ENCODE results near the gene KCNQ1. TPM values are rescaled to one million over a fixed set of nuclear protein-coding genes. Genes with fewer than 3 reads are reported as not detected.

KCNQ1 gene
- total RNA-seq, 1 experiment from 2014 or later = 10.7 TPM

DNA sequence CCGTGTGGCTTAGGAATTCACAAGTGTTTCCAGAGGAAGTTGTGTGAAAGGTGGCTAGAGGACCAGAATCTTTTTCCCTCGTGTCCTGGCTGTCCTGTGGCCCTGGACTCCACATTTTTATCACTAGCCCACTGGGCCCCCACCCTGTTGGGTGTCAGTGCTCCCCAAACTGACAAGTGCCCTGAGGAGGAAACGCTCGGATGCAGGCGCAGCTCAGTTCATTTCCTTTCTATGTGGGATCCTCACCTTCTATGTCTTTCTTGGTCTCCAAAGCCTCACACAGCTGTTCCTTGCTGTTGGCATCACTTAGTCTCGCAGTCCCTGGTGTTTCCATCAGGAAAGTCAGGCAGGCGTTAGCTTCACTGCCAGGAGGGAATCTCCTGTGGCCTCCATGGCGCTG, 323.0 kb downstream of the KCNQ1 start:
- no peak overlapping the region for H3K27ac ChIP-seq (ENCODE audit: low read depth, low read length)
- intact Hi-C loops (cut with micrococcal nuclease) = no loop called here
- no TSS peak for BruUV-seq (replicated peaks)
- H3K4me1 ChIP-seq (ENCODE audit: control insufficient read depth in 1 of 2, insufficient read depth in 2 of 2, low read length in 2 of 2) = peaks cover 5 to 24% of the 10 kb centered on the region in 2 experiments; a peak in 3 of 4 replicates
- H3K9me2 ChIP-seq (ENCODE audit: insufficient read depth) = no peaks in the 10 kb centered on the region
- H4K20me1 ChIP-seq (ENCODE audit: insufficient read depth) = no peaks in the 10 kb centered on the region
- H3K27me3 ChIP-seq (ENCODE audit: insufficient read depth, low read length) = no peaks in the 10 kb centered on the region
- CTCF ChIA-PET = no interaction called here
- H3K36me3 ChIP-seq (ENCODE audit: control insufficient read depth in 1 of 2, insufficient read depth in 2 of 2, low read length in 2 of 2) = no peaks in the 10 kb centered on the region
- H3K79me2 ChIP-seq (ENCODE audit: insufficient read depth, low read length) = no peaks in the 10 kb centered on the region
- POLR2A ChIA-PET = no interaction called here
- H3K4me2 ChIP-seq (ENCODE audit: low read length) = no peak overlapping the region
- no peak overlapping the region for H2AFZ ChIP-seq (ENCODE audit: low read depth, low read length, poor library complexity, severe bottlenecking)
- H3K4me3 ChIP-seq (replicated peaks in 1 of 2; ENCODE audit: low read depth in 1 of 2, low read length in 2 of 2) = no peak overlapping the region
- TF ChIP-seq EZH2phosphoT487 (IDR thresholded peaks at IDR 0.05; ENCODE audit: borderline replicate concordance) = no peak
- TF ChIP-seq TCF7L2 (IDR thresholded peaks at IDR 0.05; ENCODE audit: borderline replicate concordance, extremely low read depth, insufficient read depth, insufficient read length) = no peak
- TF ChIP-seq, protein P1, sequence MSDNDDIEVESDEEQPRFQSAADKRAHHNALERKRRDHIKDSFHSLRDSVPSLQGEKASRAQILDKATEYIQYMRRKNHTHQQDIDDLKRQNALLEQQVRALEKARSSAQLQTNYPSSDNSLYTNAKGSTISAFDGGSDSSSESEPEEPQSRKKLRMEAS (IDR thresholded peaks at IDR 0.05) = no peak
- TF ChIP-seq CBX3 (IDR thresholded peaks at IDR 0.05; ENCODE audit: low read depth) = no peak
- TF ChIP-seq, protein P2, sequence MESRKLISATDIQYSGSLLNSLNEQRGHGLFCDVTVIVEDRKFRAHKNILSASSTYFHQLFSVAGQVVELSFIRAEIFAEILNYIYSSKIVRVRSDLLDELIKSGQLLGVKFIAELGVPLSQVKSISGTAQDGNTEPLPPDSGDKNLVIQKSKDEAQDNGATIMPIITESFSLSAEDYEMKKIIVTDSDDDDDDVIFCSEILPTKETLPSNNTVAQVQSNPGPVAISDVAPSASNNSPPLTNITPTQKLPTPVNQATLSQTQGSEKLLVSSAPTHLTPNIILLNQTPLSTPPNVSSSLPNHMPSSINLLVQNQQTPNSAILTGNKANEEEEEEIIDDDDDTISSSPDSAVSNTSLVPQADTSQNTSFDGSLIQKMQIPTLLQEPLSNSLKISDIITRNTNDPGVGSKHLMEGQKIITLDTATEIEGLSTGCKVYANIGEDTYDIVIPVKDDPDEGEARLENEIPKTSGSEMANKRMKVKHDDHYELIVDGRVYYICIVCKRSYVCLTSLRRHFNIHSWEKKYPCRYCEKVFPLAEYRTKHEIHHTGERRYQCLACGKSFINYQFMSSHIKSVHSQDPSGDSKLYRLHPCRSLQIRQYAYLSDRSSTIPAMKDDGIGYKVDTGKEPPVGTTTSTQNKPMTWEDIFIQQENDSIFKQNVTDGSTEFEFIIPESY (IDR thresholded peaks at IDR 0.05; ENCODE audit: extremely low read depth, insufficient replicate concordance, low read length) = no peak
- no peak for TF ChIP-seq POLR2A (IDR thresholded peaks at IDR 0.05; ENCODE audit: borderline replicate concordance, extremely low read depth, insufficient read depth, insufficient read length)
- TF ChIP-seq YY1 (IDR thresholded peaks at IDR 0.05; ENCODE audit: extremely low read depth, insufficient replicate concordance, low read depth, low read length) = no peak
- TF ChIP-seq SP1 (IDR thresholded peaks at IDR 0.05; ENCODE audit: low read depth) = no peak
- no peak for TF ChIP-seq CEBPB (IDR thresholded peaks at IDR 0.05; ENCODE audit: low read depth)
- TF ChIP-seq, protein P3, sequence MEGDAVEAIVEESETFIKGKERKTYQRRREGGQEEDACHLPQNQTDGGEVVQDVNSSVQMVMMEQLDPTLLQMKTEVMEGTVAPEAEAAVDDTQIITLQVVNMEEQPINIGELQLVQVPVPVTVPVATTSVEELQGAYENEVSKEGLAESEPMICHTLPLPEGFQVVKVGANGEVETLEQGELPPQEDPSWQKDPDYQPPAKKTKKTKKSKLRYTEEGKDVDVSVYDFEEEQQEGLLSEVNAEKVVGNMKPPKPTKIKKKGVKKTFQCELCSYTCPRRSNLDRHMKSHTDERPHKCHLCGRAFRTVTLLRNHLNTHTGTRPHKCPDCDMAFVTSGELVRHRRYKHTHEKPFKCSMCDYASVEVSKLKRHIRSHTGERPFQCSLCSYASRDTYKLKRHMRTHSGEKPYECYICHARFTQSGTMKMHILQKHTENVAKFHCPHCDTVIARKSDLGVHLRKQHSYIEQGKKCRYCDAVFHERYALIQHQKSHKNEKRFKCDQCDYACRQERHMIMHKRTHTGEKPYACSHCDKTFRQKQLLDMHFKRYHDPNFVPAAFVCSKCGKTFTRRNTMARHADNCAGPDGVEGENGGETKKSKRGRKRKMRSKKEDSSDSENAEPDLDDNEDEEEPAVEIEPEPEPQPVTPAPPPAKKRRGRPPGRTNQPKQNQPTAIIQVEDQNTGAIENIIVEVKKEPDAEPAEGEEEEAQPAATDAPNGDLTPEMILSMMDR (IDR thresholded peaks at IDR 0.05 in 2 of 3, conservative IDR thresholded peaks at IDR 0.05 in 1 of 3; ENCODE audit: borderline replicate concordance in 1 of 3, insufficient read depth in 1 of 3, low read depth in 2 of 3, low read length in 2 of 3) = no peak
- no peak for TF ChIP-seq ZFX (IDR thresholded peaks at IDR 0.05)
- TF ChIP-seq SRF (IDR thresholded peaks at IDR 0.05; ENCODE audit: low read depth) = no peak
- TF ChIP-seq EGR1 (IDR thresholded peaks at IDR 0.05; ENCODE audit: low read depth) = no peak
- TF ChIP-seq ZNF274 (IDR thresholded peaks at IDR 0.05; ENCODE audit: low read depth, low read length) = no peak
- TF ChIP-seq POLR2AphosphoS5 (IDR thresholded peaks at IDR 0.05; ENCODE audit: low read depth, low read length) = no peak
- no peak for TF ChIP-seq ELF1 (IDR thresholded peaks at IDR 0.05; ENCODE audit: borderline replicate concordance, low read depth)
- DNase-seq (ENCODE audit: low read depth, low spot score) (no peak), ATAC-seq (no peak)
- no peak overlapping the region for H3K9ac ChIP-seq (ENCODE audit: low read length)
- RAD21 ChIA-PET (ENCODE audit: low non-redundant PET in 1 of 2, low total read pairs in 2 of 2, uncharacterized antibody in 2 of 2, unreplicated experiment in 2 of 2) = no interaction called here
- no peaks in the 10 kb centered on the region for H3K9me3 ChIP-seq (ENCODE audit: control insufficient read depth in 1 of 2, insufficient read depth in 1 of 2, low read depth in 1 of 2, low read length in 2 of 2)
